ENCODE measurements around the gene GCH1. TPM values are rescaled to one million over a fixed set of nuclear protein-coding genes. Genes with fewer than 3 reads are reported as not detected.

The GCH1 gene
- total RNA-seq, 1 experiment from 2014 or later, result 7.7 TPM

DNA sequence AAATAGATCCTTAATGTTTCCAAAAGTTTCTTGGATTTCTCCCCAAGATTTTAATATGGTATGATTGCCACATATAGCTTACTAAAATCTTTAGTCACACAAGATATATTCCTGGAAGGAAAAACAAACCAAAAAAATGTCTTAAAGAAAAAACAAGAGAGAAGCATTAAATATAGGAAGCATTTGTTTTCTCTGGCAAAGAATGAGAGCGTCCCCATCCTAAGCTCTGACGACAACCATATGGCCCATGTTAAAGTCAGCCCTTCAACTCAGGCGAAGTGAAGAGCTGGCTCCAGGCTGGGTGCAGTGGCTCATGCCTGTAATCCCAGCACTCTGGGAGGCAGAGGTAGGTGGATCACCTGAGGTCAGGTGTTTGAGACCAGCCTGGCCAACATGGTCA lies 35.6 kb downstream of the GCH1 start:
- BruUV-seq (replicated peaks), result no TSS peak
- H3K9me3 ChIP-seq (ENCODE audit: low read depth, low read length, poor library complexity, severe bottlenecking), result no peaks in the 10 kb centered on the region
- TF ChIP-seq EZH2 (IDR thresholded peaks at IDR 0.05; ENCODE audit: borderline replicate concordance, low read depth, low read length, poor library complexity, severe bottlenecking), result no peak
- TF ChIP-seq CTCF (conservative IDR thresholded peaks at IDR 0.05; ENCODE audit: low read depth, low read length), result no peak
- DNase-seq (ENCODE audit: low spot score), result no peak
- POLR2A ChIA-PET (ENCODE audit: low non-redundant PET), result no interaction called here
- H3K27ac ChIP-seq (ENCODE audit: low read depth, low read length, poor library complexity, severe bottlenecking), result no peak overlapping the region
- H3K36me3 ChIP-seq (ENCODE audit: insufficient read depth, low read length, poor library complexity, severe bottlenecking), result no peaks in the 10 kb centered on the region
- CTCF ChIA-PET, result no interaction called here
- no peaks in the 10 kb centered on the region for H3K4me1 ChIP-seq (ENCODE audit: insufficient read depth, low read length, poor library complexity, severe bottlenecking)
- intact Hi-C loops (cut with micrococcal nuclease; ENCODE audit: unreplicated experiment), result no loop called here
- no peaks in the 10 kb centered on the region for H3K27me3 ChIP-seq (replicated peaks; ENCODE audit: insufficient read depth, low read depth, low read length, poor library complexity)
- no peak overlapping the region for H3K4me3 ChIP-seq (ENCODE audit: low read depth, low read length, poor library complexity, severe bottlenecking)

GRCh38 chr14:54866588-54866987 lies 36.0 kb downstream of the GCH1 start:
- POLR2A ChIA-PET (ENCODE audit: low non-redundant PET), result no interaction called here
- no TSS peak for BruUV-seq (replicated peaks)

GRCh38 chr14:54864526-54864925 lies 38.1 kb downstream of the GCH1 start:
- ChIA-PET POLR2A (ENCODE audit: low non-redundant PET) (no interaction called here), CTCF (no interaction called here)
- H3K27me3 ChIP-seq (replicated peaks; ENCODE audit: insufficient read depth, low read depth, low read length, poor library complexity), result no peaks in the 10 kb centered on the region
- H3K4me3 ChIP-seq (ENCODE audit: low read depth, low read length, poor library complexity, severe bottlenecking), result no peak overlapping the region
- no TSS peak for BruUV-seq (replicated peaks)
- H3K4me1 ChIP-seq (ENCODE audit: insufficient read depth, low read length, poor library complexity, severe bottlenecking), result no peaks in the 10 kb centered on the region
- no peaks in the 10 kb centered on the region for H3K36me3 ChIP-seq (ENCODE audit: insufficient read depth, low read length, poor library complexity, severe bottlenecking)
- H3K27ac ChIP-seq (ENCODE audit: low read depth, low read length, poor library complexity, severe bottlenecking), result no peak overlapping the region
- intact Hi-C loops (cut with micrococcal nuclease; ENCODE audit: unreplicated experiment), result no loop called here
- no peak for TF ChIP-seq EZH2 (IDR thresholded peaks at IDR 0.05; ENCODE audit: borderline replicate concordance, low read depth, low read length, poor library complexity, severe bottlenecking)
- no peak for TF ChIP-seq CTCF (conservative IDR thresholded peaks at IDR 0.05; ENCODE audit: low read depth, low read length)
- no peak for DNase-seq (ENCODE audit: low spot score)
- no peaks in the 10 kb centered on the region for H3K9me3 ChIP-seq (ENCODE audit: low read depth, low read length, poor library complexity, severe bottlenecking)

More at GRCh38 chr14:54866588-54866987, 36.0 kb downstream of the GCH1 start:
- Histone ChIP-seq H3K36me3 (ENCODE audit: insufficient read depth, low read length, poor library complexity, severe bottlenecking) (no peaks in the 10 kb centered on the region), H3K27ac (ENCODE audit: low read depth, low read length, poor library complexity, severe bottlenecking) (no peak overlapping the region), H3K9me3 (ENCODE audit: low read depth, low read length, poor library complexity, severe bottlenecking) (no peaks in the 10 kb centered on the region), H3K4me1 (ENCODE audit: insufficient read depth, low read length, poor library complexity, severe bottlenecking) (no peaks in the 10 kb centered on the region), H3K27me3 (replicated peaks; ENCODE audit: insufficient read depth, low read depth, low read length, poor library complexity) (no peaks in the 10 kb centered on the region), H3K4me3 (ENCODE audit: low read depth, low read length, poor library complexity, severe bottlenecking) (no peak overlapping the region)
- CTCF ChIA-PET, result no interaction called here
- no peak for DNase-seq (ENCODE audit: low spot score)
- intact Hi-C loops (cut with micrococcal nuclease; ENCODE audit: unreplicated experiment), result no loop called here
- TF ChIP-seq CTCF (conservative IDR thresholded peaks at IDR 0.05; ENCODE audit: low read depth, low read length) (no peak), EZH2 (IDR thresholded peaks at IDR 0.05; ENCODE audit: borderline replicate concordance, low read depth, low read length, poor library complexity, severe bottlenecking) (no peak)
